Hepatocyte (in vitro differentiated cells): Measurements from ENCODE around the gene PKNOX2. TPM values are rescaled to one million over a fixed set of nuclear protein-coding genes. Genes with fewer than 3 reads are reported as not detected.
A peak's percentile ranks its signal among the peaks of the same experiment; 100 is the strongest.

Experiments
- DNase-seq: peaks from one replicate; pipeline ENCODE4 v3.0.0-alpha.2; 2016; ENCODE audit warnings: low spot score
- H2AFZ ChIP-seq: fragments of 200-600 bp; sonication (generic); 2 replicates; pipeline ENCODE4 v1.6.0; 2016; ENCODE audit warnings: antibody characterized with exemption, mild to moderate bottlenecking
- H3K27ac ChIP-seq: fragments of 200-600 bp; sonication (generic); 2 replicates; pipeline ENCODE4 v1.5.1; 2016; ENCODE audit warnings: mild to moderate bottlenecking
- H3K27me3 ChIP-seq: fragments of 200-600 bp; sonication (generic); 2 replicates; pipeline ENCODE4 v1.6.1; 2016
- H3K36me3 ChIP-seq: fragments of 200-600 bp; sonication (generic); replicated peaks from 2 replicates; pipeline ENCODE4 v1.5.1; 2016; ENCODE audit warnings: low read depth; ENCODE audit not compliant: insufficient read depth
- H3K4me1 ChIP-seq: fragments of 200-600 bp; sonication (generic); 2 replicates; pipeline ENCODE4 v1.5.1; 2016; ENCODE audit warnings: mild to moderate bottlenecking, moderate library complexity; ENCODE audit not compliant: insufficient read depth
- H3K4me2 ChIP-seq: fragments of 200-600 bp; sonication (generic); 2 replicates; pipeline ENCODE4 v1.6.0; 2016
- H3K4me3 ChIP-seq: fragments of 200-600 bp; sonication (generic); 2 replicates; pipeline ENCODE4 v1.5.1; 2016; ENCODE audit warnings: mild to moderate bottlenecking
- H3K79me2 ChIP-seq: fragments of 200-600 bp; sonication (generic); 2 replicates; pipeline ENCODE4 v1.6.0; 2017; ENCODE audit warnings: mild to moderate bottlenecking
- H3K9me2 ChIP-seq: fragments of 200-600 bp; sonication (generic); replicated peaks from 2 replicates; pipeline ENCODE4 v1.6.0; 2017; ENCODE audit warnings: mild to moderate bottlenecking; ENCODE audit not compliant: insufficient read depth
- H3K9me3 ChIP-seq: fragments of 200-600 bp; sonication (generic); 2 replicates; pipeline ENCODE4 v1.5.1; 2016; ENCODE audit warnings: low read depth, mild to moderate bottlenecking
- H4K20me1 ChIP-seq: fragments of 200-600 bp; sonication (generic); 2 replicates; pipeline ENCODE4 v1.6.0; 2016; ENCODE audit warnings: mild to moderate bottlenecking; ENCODE audit not compliant: insufficient read depth, poor library complexity, severe bottlenecking
- EZH2 ChIP-seq: fragments of 200-600 bp; sonication (generic); IDR thresholded peaks from 2 replicates; pipeline ENCODE4 v1.6.1; 2016; ENCODE audit warnings: antibody characterized with exemption, mild to moderate bottlenecking, borderline replicate concordance
- EZH2phosphoT487 ChIP-seq: fragments of 200-600 bp; sonication (generic); IDR thresholded peaks from one replicate; pipeline ENCODE4 v1.6.1; 2018; ENCODE audit warnings: antibody characterized with exemption, mild to moderate bottlenecking, low read depth, moderate library complexity; ENCODE audit not compliant: unreplicated experiment, severe bottlenecking
- WGBS: methylation state at CpG from one replicate; pipeline ENCODE4 v1.1.6; 2016; ENCODE audit warnings: low lambda C conversion rate; ENCODE audit errors: missing lambda C conversion rate; 5-methylcytosine and 5-hydroxymethylcytosine counted together
- polyA plus RNA-seq: library from polyadenylated mRNA; unstranded; fragments of >200 nt; fragmentation: Nextera tagmentation; extraction: Ambion mirVana; gene quantifications from 2 replicates; pipeline ENCODE4 v1.2.1, GENCODE V29; 2016
- total RNA-seq: library from RNA; depleted of rRNA; stranded (reverse); fragments of >200 nt; gene quantifications from 2 replicates; pipeline ENCODE4 v1.2.3, GENCODE V29; 2014
- TF ChIP-seq, protein P1 (sequence below): fragments of 200-600 bp; sonication (generic); IDR thresholded peaks from 2 replicates; pipeline ENCODE4 v1.5.1; 2016; ENCODE audit warnings: antibody characterized with exemption, mild to moderate bottlenecking; ENCODE audit not compliant: poor library complexity

Gene PKNOX2
- total and polyA plus RNA-seq, 2 experiments from 2014 or later: 3.0 to 3.1 TPM

DNA sequence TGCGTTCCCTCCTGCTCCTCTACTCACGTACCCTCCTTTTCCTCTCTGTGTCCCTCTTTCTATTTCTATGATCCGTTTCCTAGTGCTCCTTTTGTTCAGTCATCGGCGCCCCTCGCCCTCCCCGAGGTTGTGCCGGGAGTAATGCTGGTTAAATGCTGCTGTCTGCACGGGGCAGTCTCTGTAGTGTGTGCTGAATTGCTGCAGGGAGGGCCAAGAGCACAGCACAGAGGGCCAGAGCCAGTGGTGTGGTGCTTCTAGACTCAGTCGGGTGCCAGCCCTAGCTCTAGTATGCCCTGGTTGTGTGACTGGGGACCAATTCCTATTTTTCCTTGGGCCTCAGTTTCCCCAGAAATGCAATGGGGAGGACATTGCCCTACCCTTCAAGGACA lies 98.3 kb downstream of the PKNOX2 start:
- Histone ChIP-seq H3K27ac (peak overlapping the region; percentile 79), H3K4me3 (no peak overlapping the region), H3K9me2 (no peaks in the 10 kb centered on the region), H3K79me2 (no peaks in the 10 kb centered on the region), H3K27me3 (no peaks in the 10 kb centered on the region), H4K20me1 (no peaks in the 10 kb centered on the region), H3K4me2 (peak overlapping the region; percentile 56), H2AFZ (peak overlapping the region; percentile 29), H3K4me1 (peaks cover 24% of the 10 kb centered on the region), H3K36me3 (no peaks in the 10 kb centered on the region), H3K9me3 (no peaks in the 10 kb centered on the region)
- TF ChIP-seq EZH2 (no peak), EZH2phosphoT487 (no peak)
- TF ChIP-seq, protein P1, sequence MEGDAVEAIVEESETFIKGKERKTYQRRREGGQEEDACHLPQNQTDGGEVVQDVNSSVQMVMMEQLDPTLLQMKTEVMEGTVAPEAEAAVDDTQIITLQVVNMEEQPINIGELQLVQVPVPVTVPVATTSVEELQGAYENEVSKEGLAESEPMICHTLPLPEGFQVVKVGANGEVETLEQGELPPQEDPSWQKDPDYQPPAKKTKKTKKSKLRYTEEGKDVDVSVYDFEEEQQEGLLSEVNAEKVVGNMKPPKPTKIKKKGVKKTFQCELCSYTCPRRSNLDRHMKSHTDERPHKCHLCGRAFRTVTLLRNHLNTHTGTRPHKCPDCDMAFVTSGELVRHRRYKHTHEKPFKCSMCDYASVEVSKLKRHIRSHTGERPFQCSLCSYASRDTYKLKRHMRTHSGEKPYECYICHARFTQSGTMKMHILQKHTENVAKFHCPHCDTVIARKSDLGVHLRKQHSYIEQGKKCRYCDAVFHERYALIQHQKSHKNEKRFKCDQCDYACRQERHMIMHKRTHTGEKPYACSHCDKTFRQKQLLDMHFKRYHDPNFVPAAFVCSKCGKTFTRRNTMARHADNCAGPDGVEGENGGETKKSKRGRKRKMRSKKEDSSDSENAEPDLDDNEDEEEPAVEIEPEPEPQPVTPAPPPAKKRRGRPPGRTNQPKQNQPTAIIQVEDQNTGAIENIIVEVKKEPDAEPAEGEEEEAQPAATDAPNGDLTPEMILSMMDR: peak; percentile 3
- 18% methylated on average over 10 of the region's 10 CpGs for WGBS
- peak; percentile 22 for DNase-seq

DNA sequence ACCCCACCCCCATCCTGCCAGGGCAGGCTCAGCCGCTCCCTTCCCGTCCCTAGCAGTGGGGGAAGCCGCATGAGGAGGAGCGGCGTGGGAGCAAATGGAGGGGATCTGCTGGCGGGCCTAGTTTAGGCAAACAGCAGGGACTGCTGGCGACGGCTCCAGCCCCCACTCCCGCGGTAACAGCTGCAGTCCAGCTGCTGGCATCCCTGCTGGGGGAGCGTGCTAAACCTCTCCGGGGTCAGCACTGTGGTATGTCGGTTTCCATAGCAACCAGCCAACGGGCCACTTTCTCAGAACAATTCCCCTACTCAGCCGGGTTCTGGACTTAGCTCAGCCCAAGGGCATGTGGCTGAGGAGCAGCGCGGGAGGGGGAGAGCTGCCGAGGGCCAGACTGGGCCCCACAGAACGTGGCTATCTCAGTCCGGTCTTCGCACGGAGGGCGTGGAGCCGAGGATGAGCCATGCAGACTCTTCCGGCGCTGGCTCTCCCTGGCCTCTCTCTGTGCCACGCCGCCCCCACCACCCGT lies 98.8 kb downstream of the PKNOX2 start:
- no peak overlapping the region for H2AFZ ChIP-seq
- no peaks in the 10 kb centered on the region for H3K36me3 ChIP-seq
- TF ChIP-seq, protein P1: no peak
- no peaks in the 10 kb centered on the region for H4K20me1 ChIP-seq
- no peaks in the 10 kb centered on the region for H3K79me2 ChIP-seq
- WGBS: 8% methylated on average over 29 of the region's 29 CpGs
- no peaks in the 10 kb centered on the region for H3K27me3 ChIP-seq
- peak overlapping the region; percentile 56 for H3K4me2 ChIP-seq
- H3K4me1 ChIP-seq: peaks cover 24% of the 10 kb centered on the region
- DNase-seq: peak; percentile 91
- peak overlapping the region; percentile 93 for H3K27ac ChIP-seq
- H3K4me3 ChIP-seq: no peak overlapping the region
- H3K9me2 ChIP-seq: no peaks in the 10 kb centered on the region
- no peaks in the 10 kb centered on the region for H3K9me3 ChIP-seq

DNA sequence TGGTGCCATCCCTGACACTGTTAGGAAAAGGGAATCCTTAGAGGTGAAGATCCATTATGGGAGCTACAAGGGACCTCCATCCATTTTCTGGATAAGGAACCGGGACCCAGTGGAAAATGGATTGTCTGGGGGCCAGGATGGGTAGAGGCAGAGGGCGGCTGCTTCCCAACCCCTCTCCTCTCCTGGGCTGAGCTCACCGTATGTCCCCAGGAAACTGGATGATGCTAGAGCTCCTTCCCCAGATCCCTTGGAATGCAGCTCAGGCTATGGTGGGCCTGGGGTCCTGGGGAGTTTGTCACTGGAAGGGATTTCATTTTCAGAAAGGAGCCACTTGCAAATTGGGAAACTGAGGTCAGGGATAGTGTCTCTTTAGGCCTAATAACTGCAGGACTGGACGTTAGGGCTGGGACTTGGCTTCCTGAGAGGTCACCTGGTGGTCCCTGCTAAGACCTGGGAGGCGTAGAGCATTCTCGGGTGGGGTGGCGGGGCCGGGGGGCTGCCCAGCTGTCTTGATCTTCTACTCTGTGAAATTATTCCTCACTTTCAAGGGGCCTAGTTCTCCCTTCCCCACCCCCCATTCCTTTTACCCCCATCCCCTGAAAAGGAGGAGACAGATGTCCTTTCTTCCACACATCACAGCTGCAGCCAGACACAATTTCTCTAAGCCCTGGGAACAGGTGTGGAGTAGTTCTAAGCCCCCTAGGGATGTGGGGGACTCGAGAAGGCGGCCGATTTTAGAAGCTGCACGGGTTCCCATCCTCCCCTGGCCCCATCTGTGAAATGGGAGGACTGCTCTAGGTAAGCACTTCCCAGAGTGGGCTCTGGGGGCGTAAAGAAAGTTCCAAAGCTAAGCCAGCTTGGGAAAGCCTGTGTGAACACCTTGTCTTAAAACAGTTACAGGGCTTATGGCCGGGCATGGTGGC lies 99.8 kb downstream of the PKNOX2 start:
- DNase-seq: no peak
- Histone ChIP-seq H3K9me2 (no peaks in the 10 kb centered on the region), H3K27me3 (no peaks in the 10 kb centered on the region), H3K79me2 (no peaks in the 10 kb centered on the region), H2AFZ (no peak overlapping the region), H3K4me3 (no peak overlapping the region), H3K4me2 (peak overlapping the region; percentile 56), H3K36me3 (no peaks in the 10 kb centered on the region), H3K27ac (peak overlapping the region; percentile 93), H4K20me1 (no peaks in the 10 kb centered on the region), H3K4me1 (peaks cover 24% of the 10 kb centered on the region), H3K9me3 (no peaks in the 10 kb centered on the region)
- TF ChIP-seq EZH2 (no peak), EZH2phosphoT487 (no peak)
- TF ChIP-seq, protein P1: no peak
- WGBS: 89% methylated on average over 13 of the region's 14 CpGs
